Erythroblast (primary cell): ENCODE results near the gene FUZ.

Experiments used
- DNase-seq, 2 experiments: peaks; one replicate each; lab custom pipeline; 2025; lab: John Stamatoyannopoulos, UW
- GATA1 ChIP-seq: IDR thresholded peaks from 2 replicates; pipeline ENCODE4 v1.6.1; 2011; ENCODE audit warnings: low read depth, mild to moderate bottlenecking, control low read depth, low read length, moderate library complexity
- POLR2A ChIP-seq: IDR thresholded peaks from 2 replicates; pipeline ENCODE4 v1.6.1; 2011; ENCODE audit warnings: mild to moderate bottlenecking, low read length

Gene FUZ

DNA sequence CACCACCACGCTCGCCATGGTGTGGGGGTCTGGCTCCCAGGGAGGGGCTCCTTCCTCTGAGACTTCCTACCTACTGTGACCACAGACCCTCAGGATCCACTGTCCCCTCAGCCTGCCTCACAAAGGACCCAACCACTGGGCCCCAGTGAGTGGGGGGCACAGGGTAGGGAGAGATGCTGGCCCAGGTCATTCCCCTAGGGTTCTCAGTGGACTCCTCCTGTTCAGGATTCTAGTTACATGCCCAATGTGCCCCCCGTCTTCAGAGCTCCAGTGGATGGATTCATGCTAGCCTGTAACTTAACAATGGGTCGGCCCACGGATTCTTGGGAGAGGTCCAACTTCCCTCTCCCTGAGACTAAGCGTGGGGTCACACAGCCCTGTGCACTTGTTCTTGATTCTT lies 49.9 kb downstream of the FUZ start, which contains the start of gene TSKS:
TSKS (minus strand) TSS at position 77 of the 400 bp plus-strand sequence; CDS start at position 18, 59 bp downstream.
- TF ChIP-seq POLR2A: no peak
- TF ChIP-seq GATA1: no peak
- no peak for DNase-seq

DNA sequence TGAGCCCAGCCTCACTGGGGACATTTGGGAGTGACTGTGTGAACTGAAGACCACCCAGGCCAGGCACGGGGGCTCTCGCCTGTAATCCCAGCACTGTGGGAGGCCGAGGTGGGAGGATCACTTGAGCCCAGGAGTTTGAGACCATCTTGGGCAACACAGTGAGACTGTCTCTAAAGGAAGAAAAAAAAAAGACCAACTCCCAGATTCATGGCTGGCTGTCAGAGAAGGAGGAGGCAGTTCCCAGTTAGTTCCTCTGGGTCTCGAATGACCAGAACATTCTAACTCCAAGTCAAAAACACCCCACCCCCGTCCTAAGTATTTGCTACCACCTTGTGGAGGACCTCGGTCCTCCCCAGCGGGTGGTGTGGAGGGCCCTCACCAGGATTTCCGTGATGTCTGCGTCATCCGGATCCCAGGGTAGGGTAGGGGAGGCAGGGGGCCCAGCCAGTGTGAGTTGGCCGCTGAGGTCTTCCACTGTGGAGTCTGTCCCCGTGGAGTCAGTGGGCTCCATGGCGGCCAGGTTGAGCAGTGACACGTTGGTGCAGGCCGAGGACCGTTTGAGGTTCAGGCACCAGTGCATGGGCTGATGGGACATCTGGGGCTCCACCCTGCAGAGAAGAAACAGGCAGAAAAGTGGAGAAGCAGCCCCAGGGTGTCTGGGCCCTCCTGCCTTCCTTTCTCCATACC lies 51.3 kb downstream of the FUZ start:
- no peak for DNase-seq

DNA sequence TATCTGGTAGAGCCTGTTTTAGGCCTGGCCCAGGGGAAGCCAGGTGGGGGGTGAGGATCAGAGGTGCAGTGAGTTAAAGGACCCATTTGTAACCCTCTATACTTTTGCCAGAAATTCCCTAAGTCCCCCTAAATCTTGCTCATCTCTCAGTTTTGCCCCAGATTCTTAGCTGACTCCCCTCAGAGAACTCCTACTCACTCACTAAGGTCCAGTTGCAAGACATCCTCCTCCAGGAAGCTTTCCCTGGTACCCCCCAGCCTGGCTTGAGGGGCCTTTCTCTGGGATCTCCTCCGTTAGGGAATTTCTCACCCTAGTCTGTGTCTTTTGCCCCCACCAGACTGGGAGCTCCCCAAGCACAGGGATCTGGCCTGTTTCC lies 51.9 kb downstream of the FUZ start:
- TF ChIP-seq POLR2A (no peak), GATA1 (no peak)
- no peak for DNase-seq

More for the DNA sequence above, 51.3 kb downstream of the FUZ start:
- no peak for TF ChIP-seq GATA1
- no peak for TF ChIP-seq POLR2A

DNA sequence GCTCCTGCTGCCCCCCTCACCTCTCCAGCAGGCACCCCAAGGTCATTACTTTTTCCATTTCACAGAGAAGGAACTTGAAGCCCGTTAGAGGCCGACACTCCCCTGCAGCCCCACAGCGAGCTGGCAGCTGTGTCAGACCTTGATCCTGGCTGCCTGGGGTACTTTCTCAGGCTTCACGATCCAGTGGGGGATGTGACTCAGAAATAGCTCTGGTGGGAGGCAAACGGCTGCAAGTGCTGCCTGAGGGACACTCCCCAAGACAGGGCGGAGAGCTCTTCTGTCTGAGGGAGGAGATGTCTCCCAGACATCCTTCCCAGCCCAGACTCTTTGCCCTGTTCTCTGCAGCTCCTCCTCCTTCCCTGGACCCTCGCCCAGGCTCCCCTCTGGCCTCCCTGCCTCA lies 54.8 kb downstream of the FUZ start:
- TF ChIP-seq GATA1 (no peak), POLR2A (no peak)
- DNase-seq: no peak
